Sigmoid colon (tissue), 7 donors: Measurements from ENCODE around the gene MOGAT2. TPM values are rescaled to one million over a fixed set of nuclear protein-coding genes. Genes with fewer than 3 reads are reported as not detected.
A peak's percentile ranks its signal among the peaks of the same experiment; 100 is the strongest.

Source experiments
- DNase-seq: peaks from one replicate; pipeline ENCODE4 v3.0.0-alpha.2; 2019
- H3K27ac ChIP-seq, 4 donors: fragments of 200-600 bp; sonication (generic); one replicate each; pipeline ENCODE4 v1.5.1; 2016 to 2019; ENCODE audit warnings: mild to moderate bottlenecking in 1 of 4
- H3K27me3 ChIP-seq, 3 donors: fragments of 200-600 bp; sonication (generic); one replicate each; pipeline ENCODE4 v1.5.1; 2019; ENCODE audit warnings: mild to moderate bottlenecking in 1 of 3
- H3K36me3 ChIP-seq, 4 donors: fragments of 200-600 bp; sonication (generic); one replicate each; pipeline ENCODE4 v1.5.1; 2016 to 2019
- H3K4me1 ChIP-seq, 4 donors: fragments of 200-600 bp; sonication (generic); one replicate each; pipeline ENCODE4 v1.5.1; 2017 to 2019
- H3K4me3 ChIP-seq, 4 donors: fragments of 200-600 bp; sonication (generic); one replicate each; pipeline ENCODE4 v1.5.1; 2017 to 2019; ENCODE audit warnings: mild to moderate bottlenecking in 2 of 4, moderate library complexity in 1 of 4
- H3K9me3 ChIP-seq, 4 donors: fragments of 200-600 bp in 3 of 4; sonication (generic) in 3 of 4; one replicate each; pipeline versions ENCODE4 v1.5.1 to v1.6.1; 2013 to 2019
- EP300 ChIP-seq, 4 donors: sonication (generic); formaldehyde crosslinking; IDR thresholded peaks; one replicate each; pipeline ENCODE4 v1.6.1; 2017; ENCODE audit warnings: antibody characterized with exemption in 4 of 4
- POLR2A ChIP-seq, 2 donors: fragments of 450-650 bp; IDR thresholded peaks; one replicate each; pipeline ENCODE4 v1.6.1; 2016; ENCODE audit warnings: antibody characterized with exemption in 2 of 2, mild to moderate bottlenecking in 2 of 2, moderate library complexity in 2 of 2
- POLR2AphosphoS5 ChIP-seq, 4 donors: sonication (generic); formaldehyde crosslinking; IDR thresholded peaks; one replicate each; pipeline ENCODE4 v1.6.1; 2017; ENCODE audit warnings: antibody characterized with exemption in 4 of 4
- WGBS, 2 donors: extraction: QIAGEN DNeasy Blood & Tissue Kit; methylation state at CpG; one replicate each; pipeline ENCODE4 v1.1.7; 2013; 5-methylcytosine and 5-hydroxymethylcytosine counted together
- intact Hi-C: fragments of 100-400 bp; cut with DNase I; formaldehyde crosslinking; loops from one replicate; pipeline ENCODE4 v1.15.1; 2023
- polyA plus RNA-seq, 3 donors: library from polyadenylated mRNA; stranded (reverse); fragments of 200-250 nt; gene quantifications; one replicate each; pipeline ENCODE4 v1.2.3, GENCODE V29; 2013
- total RNA-seq, 4 donors: library from RNA; depleted of rRNA; stranded (reverse); fragments of >200 nt; gene quantifications; one replicate each; pipeline ENCODE4 v1.1.0, GENCODE V29; 2016
- TF ChIP-seq, protein P1 (sequence below), 4 experiments: fragments of 450-650 bp in 3 of 4; fragments of 200-600 bp in 1 of 4; IDR thresholded peaks; one replicate each; pipeline ENCODE4 v1.5.1; 2016 to 2019; ENCODE audit warnings: antibody characterized with exemption in 4 of 4, mild to moderate bottlenecking in 3 of 4, moderate library complexity in 2 of 4
- donor health status: healthy with polysubstance abuse.
- donor health status: Bipolar disorder and iron deficiency.
- donor health status: healthy.

MOGAT2 gene
- total and polyA plus RNA-seq, 7 donors, result 0.36 to 98.5 (median 27.3) TPM; not detected in 3

DNA sequence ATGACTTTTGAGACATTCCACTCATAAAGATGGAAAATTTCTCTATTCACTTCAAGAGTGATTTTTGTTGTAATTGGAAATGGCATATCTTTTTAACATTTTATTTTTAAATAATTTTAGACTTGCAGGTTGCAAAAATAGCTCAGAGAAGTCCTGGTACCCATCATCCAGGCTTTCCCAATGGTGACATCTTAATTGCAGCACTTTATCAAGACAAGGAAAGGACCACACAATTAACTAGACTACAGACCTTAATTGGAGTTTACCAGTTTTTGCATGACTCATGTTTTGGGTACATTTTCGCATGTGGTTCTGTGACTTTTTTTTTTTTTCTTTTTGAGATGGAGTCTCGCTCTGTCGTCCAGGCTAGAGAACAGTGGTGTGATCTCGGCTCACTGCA lies 25.8 kb upstream of the MOGAT2 start:
- H3K9me3 ChIP-seq, result no peaks in the 10 kb centered on the region
- DNase-seq, result no peak
- H3K4me3 ChIP-seq, result no peak overlapping the region
- WGBS, 2 donors, result 84 to 91% methylated on average over 4 of the region's 4 CpGs
- no peaks in the 10 kb centered on the region for H3K27me3 ChIP-seq
- TF ChIP-seq POLR2A (IDR thresholded peaks at IDR 0.05) (no peak), POLR2AphosphoS5 (IDR thresholded peaks at IDR 0.05) (peak; percentile 62 to 86 (median 72)), EP300 (IDR thresholded peaks at IDR 0.05) (peak in 2 of 4 donors; percentile 42 to 63)
- TF ChIP-seq, protein P1, sequence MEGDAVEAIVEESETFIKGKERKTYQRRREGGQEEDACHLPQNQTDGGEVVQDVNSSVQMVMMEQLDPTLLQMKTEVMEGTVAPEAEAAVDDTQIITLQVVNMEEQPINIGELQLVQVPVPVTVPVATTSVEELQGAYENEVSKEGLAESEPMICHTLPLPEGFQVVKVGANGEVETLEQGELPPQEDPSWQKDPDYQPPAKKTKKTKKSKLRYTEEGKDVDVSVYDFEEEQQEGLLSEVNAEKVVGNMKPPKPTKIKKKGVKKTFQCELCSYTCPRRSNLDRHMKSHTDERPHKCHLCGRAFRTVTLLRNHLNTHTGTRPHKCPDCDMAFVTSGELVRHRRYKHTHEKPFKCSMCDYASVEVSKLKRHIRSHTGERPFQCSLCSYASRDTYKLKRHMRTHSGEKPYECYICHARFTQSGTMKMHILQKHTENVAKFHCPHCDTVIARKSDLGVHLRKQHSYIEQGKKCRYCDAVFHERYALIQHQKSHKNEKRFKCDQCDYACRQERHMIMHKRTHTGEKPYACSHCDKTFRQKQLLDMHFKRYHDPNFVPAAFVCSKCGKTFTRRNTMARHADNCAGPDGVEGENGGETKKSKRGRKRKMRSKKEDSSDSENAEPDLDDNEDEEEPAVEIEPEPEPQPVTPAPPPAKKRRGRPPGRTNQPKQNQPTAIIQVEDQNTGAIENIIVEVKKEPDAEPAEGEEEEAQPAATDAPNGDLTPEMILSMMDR (IDR thresholded peaks at IDR 0.05), result no peak
- intact Hi-C loops, result no loop called here
- H3K27ac ChIP-seq, result peak overlapping the region in 2 of 4 donors; percentile 14 to 39
- peaks cover 0 to 11% (median 7%) of the 10 kb centered on the region in 4 donors for H3K4me1 ChIP-seq
- no peaks in the 10 kb centered on the region for H3K36me3 ChIP-seq

DNA sequence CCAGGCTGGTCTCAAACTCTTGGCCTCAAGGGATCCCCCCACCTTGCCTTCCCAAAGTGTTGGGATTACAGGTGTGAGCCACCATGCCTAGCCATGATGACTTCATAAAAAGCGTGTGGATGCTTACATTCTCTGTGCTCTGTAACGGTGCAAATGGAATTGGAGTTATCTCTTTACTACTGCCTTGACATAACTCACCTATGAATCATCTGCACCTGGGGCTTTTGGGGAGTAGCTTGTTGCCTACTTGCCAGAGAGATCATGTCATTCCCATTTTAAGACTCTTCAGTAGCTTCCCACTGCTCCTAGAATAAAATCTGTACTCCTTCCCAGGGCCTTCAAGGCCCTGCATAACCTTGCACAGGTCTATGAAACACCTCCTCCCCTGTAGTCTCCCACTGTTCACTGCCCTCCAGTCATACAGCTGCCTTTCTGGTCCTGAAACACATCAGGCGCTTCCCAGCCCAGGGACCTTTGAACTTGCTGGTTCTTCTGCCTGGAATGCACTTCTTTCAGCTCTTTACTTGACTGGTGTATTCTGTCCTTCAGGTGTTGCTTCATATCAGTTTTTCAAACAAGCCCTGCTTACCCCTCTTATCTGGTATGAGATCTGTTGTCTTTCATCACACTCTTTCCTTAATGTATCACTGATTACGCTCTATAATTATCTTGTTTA lies 19.6 kb upstream of the MOGAT2 start:
- H3K4me3 ChIP-seq, result no peak overlapping the region
- H3K4me1 ChIP-seq, result peaks cover 0 to 5% (median 0%) of the 10 kb centered on the region in 4 donors
- 75 to 85% methylated on average over 4 of the region's 4 CpGs for WGBS, 2 donors
- H3K27me3 ChIP-seq, result no peaks in the 10 kb centered on the region
- H3K27ac ChIP-seq, result no peak overlapping the region
- H3K36me3 ChIP-seq, result no peaks in the 10 kb centered on the region
- no peak for DNase-seq
- TF ChIP-seq EP300 (IDR thresholded peaks at IDR 0.05) (no peak), POLR2AphosphoS5 (IDR thresholded peaks at IDR 0.05) (no peak), POLR2A (IDR thresholded peaks at IDR 0.05) (no peak)
- TF ChIP-seq, protein P1 (IDR thresholded peaks at IDR 0.05), result no peak
- intact Hi-C loops, result no loop called here
- no peaks in the 10 kb centered on the region for H3K9me3 ChIP-seq

DNA sequence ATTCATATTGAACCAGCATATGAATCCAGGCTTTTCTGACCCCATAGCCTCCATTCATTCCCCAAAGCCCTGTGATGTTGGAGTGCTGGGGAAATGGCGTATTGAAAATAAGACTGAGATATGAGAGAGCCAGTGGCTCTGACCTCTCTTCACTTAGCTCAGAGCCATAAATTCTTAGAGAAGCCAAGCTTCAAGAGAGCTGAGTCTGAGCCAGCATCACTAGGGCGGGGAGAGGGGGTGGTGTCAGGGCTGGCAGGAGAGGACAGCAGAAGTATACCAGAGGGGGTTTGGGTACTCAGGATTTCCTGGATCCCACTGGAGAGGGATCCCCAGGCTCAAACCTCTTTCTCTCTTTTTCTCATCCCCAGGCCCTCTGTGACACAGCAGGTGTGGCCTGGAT lies 16.7 kb upstream of the MOGAT2 start:
- no peak for DNase-seq
- Histone ChIP-seq H3K27me3 (no peaks in the 10 kb centered on the region), H3K9me3 (no peaks in the 10 kb centered on the region), H3K27ac (no peak overlapping the region), H3K36me3 (no peaks in the 10 kb centered on the region), H3K4me1 (peaks cover 0 to 5% (median 2%) of the 10 kb centered on the region in 4 donors), H3K4me3 (no peak overlapping the region)
- 66 to 77% methylated on average over 2 of the region's 2 CpGs for WGBS, 2 donors
- intact Hi-C loops, result loop anchor here (10.0 kb wide), 1 partner anchor 164 kb away; no protein-coding TSS in a partner anchor
- TF ChIP-seq EP300 (IDR thresholded peaks at IDR 0.05) (no peak), POLR2AphosphoS5 (IDR thresholded peaks at IDR 0.05) (no peak), POLR2A (IDR thresholded peaks at IDR 0.05) (no peak)
- TF ChIP-seq, protein P1 (IDR thresholded peaks at IDR 0.05), result no peak

DNA sequence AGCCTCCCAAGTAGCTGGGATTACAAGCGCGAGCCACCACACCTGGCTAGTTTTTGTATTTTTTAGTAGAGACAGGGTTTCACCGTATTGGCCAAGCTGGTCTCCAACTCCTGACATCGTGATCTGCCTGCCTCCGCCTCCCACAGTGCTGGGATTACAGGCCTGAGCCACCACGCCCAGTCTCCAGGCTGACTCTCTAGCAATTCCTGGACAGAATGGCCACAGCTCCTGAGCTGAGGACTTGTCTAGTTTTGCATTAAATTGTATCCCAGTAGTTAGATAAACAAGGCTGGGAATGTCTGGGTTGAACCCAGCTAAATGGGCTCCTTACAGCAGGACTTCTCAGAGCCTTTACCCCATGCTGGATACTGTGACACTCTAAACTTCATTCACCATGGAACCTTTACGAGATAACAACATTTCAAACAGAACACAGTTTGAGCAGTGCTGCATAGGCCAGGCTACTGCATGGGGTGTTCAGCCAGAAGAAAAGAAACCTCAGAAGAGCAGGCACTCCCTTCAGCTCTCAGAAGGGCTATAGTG lies 13.9 kb upstream of the MOGAT2 start:
- Histone ChIP-seq H3K36me3 (no peaks in the 10 kb centered on the region), H3K4me3 (no peak overlapping the region), H3K9me3 (no peaks in the 10 kb centered on the region), H3K4me1 (peaks cover 0 to 18% (median 11%) of the 10 kb centered on the region in 4 donors), H3K27ac (no peak overlapping the region), H3K27me3 (no peaks in the 10 kb centered on the region)
- intact Hi-C loops, result loop anchor here (10.0 kb wide), 1 partner anchor 161 kb away; no protein-coding TSS in a partner anchor
- DNase-seq, result no peak
- 84 to 93% methylated on average over 7 of the region's 7 CpGs for WGBS, 2 donors
- no peak for TF ChIP-seq EP300 (IDR thresholded peaks at IDR 0.05)
- no peak for TF ChIP-seq POLR2A (IDR thresholded peaks at IDR 0.05)
- no peak for TF ChIP-seq POLR2AphosphoS5 (IDR thresholded peaks at IDR 0.05)
- TF ChIP-seq, protein P1 (IDR thresholded peaks at IDR 0.05), result no peak
